T-helper 9 cell (primary cell): ENCODE data around the gene AGBL4.

Experiments
- DNase-seq: peaks from one replicate; pipeline ENCODE4 v3.0.0-alpha.2; 2020

Gene AGBL4

DNA sequence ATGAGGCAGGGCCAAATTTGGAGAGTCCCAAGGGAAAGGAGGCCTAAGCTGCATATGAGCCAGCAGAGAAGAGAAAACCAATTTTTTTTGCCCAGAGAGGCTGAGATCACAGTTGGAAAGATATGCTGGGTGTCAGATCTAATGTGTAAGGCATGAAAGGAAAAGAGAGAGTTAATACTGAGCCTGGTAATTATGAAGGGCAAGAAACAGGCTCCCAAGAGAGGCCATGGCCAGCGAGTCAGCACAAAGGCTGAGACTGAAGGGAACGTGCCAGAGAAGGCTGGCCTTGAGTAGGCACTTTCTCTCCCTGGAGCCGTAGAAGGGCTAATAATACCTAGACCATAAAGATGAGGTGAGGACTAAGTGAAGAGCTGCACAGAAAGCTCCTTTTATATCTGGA lies 1215.3 kb downstream of the AGBL4 start:
- DNase-seq = no peak

DNA sequence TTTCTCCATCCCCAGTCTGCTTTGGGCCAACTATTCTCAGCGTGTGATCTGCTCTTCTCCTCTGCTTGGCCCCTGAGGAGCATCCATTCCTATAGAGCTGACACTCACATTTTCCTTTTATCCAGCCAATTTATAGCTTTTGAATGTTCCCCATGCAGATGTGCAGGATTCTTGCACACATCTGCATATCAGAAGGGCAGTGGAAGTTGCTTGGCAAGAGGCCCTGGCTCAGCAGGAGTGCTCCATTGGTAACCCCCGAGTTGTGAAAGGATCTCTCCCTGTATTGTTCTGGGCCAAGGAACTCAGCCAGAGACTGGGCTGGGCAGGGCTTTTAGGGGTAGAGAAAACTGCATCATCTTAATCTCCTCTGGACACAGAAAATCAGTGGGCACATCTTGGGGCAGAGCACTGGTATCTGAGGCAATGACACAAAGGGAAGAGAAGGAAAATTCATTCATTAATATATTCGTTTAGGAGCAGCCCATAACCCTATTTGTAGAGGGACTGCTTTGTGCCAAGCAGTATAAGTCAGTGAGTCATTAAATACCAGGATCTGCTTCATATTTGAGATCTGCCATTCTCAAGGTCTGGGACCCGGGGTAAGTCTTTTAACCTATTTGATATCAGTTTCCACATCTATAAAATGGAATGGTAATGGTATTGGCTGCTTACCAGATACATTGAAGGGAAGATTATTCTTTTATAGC lies 1216.0 kb downstream of the AGBL4 start:
- DNase-seq = no peak

DNA sequence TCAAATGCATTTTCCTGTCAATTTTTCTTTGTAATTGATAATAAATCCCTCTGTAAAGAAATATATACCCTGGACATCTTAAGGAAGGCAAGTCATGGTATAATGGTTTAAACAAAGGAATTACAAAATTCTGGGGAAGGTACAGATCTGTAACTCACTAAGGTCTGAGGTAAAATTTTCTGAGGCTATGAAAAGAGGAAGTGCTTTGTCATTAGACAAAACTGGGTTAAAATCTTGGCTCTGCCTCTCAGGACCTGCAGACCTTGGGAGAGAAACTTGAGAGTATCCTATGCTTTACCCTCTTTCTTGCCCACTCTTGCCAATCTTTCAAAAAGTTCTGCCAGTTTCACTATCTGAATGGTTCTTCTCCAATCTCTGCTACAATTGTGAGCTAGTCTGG lies 1220.3 kb downstream of the AGBL4 start:
- no peak for DNase-seq

DNA sequence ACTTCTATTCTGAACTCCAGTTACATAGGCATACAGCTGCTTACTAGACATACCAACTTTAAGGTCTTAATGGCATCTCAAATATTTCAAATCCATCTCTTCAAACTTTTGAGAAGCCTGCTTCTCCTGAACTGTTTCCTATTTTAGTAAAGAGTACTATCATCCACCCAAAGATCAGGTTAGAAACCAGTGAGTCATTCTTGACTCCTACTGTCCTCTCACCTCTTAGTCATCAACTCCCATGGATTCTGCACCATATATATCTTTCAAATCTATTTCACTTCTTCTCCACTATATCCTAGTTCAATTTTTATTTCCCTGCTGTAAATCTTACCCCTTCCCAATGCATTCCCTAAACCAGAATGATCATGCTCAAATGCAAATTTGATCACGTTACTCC lies 1228.9 kb downstream of the AGBL4 start:
- DNase-seq = no peak

DNA sequence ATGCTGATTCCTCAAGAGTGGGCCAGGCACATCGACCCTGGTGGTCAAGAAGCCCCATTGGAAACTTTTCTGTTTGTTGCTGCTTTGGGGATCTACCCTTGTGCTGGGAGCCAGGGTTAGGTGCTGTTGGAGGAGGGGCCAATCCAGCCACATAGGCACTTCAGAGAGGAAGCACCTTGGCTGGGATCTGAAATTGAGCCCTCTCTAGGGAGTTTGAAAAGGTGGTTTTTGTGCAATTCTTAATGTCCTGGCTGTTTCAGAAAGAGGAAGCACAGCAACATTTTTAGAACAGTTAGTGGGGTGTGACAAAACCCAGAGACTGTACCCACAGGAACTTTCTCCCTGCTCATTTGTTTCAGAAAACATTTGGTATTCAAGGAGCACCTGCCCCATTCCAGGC lies 1229.9 kb downstream of the AGBL4 start:
- DNase-seq = no peak

DNA sequence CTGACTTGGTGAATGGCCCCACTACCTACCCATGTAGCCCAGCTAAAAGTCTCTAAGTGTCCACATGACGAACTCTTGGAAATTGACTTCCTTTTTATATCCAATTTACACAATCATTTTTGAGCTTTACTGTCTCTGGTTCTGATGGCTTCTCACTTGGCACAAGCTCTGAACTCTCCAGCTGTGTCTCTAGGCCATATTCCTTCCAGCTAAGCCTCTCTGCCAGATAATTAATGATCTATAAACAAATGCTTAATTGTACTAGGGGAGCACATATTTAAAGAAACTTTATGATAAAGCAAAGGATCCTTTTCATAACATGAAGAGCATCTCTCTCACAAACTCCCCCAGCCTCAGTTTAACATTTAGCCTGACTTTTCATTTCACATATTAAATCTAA lies 1230.8 kb downstream of the AGBL4 start:
- no peak for DNase-seq

DNA sequence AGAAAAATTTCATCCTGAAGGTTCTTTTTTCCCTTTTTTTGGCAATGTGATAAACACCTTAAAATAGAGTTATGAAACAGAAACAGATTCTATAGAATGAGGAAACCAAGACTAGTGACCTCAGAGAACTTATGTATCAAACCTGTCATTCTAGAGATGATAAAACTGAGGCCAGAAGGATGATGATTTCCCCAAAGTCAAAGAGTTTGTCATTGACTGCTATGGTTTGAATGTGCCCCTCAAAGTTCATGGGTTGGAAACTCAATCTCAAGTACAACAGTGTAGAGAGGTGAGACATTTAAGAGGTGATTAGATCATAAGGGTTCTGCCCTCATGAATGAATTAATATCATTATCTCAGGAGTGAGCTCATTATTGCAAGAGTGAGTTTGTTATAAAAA lies 1233.4 kb downstream of the AGBL4 start:
- DNase-seq = no peak

DNA sequence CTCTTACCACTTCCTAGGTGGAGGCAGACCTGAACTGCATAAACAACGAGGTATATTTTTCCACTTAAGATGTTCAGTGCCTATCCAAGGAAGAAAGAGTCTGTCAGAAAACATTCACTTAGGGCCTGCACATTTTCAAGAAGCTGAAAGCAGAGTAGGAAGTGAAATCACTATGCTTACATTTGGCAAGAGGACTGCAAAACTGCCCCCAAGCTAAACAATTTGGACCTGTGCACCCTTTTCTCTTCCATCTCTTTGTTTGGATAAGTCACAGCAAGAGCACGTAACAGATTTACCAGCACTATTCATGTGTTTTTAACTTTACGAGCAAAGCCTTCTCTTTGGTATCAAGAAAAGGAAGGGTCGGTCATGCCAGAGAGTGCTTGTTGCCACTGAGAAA lies 1233.9 kb downstream of the AGBL4 start:
- no peak for DNase-seq

DNA sequence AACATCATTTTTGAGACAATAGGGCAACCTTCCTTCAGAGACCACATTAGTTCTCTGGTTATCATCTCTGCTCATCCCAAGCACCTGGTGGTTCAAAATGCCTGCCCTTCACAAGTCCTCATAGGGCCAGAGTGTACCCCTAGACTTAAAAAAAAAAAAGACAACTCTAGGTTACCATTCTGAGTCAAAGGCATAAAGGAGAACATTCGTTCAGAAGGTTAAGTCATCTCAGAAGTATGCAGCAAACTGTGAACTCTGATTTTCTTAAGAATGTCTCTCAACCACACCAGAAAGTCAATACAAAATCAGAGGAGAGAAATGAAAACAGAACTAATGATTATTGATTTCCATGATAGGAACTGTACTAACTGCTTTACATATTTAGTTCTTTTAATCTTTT lies 1237.9 kb downstream of the AGBL4 start:
- no peak for DNase-seq

DNA sequence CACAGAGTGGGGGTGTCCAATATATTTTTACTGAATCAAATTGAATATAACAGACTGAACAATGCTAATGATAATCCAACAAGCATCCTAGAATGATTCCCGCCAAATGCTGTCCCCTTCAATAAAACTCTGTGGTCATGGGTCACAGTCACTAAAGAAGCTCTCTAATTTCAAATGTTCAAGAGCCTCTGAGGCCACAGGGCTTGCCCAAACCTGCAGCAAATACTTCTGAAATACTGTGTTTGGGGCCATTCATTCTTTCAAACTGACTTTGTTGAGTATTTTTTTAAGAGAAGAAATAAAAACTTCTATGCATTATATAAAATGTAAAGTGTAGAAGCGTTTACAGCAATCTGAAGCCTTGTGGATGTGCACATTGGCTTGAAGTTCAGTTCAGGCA lies 1239.5 kb downstream of the AGBL4 start:
- DNase-seq = no peak

DNA sequence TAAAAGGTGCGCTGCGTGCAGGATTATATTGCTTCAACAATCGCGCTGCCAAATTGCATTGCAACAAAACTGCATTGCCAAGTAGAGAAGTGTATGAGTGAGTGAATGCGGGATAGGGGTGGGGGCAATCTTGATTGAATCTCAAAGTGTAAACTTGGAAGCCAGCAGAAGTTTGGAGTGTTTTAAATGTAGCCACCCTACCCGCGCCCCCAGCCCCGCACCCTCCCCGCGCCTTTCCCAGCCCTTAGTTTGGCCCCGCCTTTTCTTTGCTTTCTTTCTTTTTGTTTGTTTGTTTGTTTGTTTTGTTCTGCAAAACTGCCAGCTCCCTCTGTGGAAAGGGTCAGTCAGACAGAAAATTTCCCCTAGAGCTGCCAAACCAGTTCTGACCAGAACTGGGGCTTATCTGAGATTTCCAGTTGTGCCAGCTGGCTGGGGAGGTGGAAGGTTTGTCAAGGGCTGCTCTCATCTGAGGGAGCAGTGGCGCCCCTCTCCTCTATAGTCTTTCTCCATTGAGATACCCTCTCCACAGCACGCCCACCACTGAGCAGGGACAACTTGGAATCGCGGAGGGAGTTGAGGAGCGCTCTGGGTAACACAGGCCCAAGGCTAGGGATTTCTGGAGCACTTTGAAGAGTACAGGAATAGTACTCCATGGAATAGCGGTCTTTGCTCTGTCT lies 1246.4 kb downstream of the AGBL4 start:
- DNase-seq = no peak

DNA sequence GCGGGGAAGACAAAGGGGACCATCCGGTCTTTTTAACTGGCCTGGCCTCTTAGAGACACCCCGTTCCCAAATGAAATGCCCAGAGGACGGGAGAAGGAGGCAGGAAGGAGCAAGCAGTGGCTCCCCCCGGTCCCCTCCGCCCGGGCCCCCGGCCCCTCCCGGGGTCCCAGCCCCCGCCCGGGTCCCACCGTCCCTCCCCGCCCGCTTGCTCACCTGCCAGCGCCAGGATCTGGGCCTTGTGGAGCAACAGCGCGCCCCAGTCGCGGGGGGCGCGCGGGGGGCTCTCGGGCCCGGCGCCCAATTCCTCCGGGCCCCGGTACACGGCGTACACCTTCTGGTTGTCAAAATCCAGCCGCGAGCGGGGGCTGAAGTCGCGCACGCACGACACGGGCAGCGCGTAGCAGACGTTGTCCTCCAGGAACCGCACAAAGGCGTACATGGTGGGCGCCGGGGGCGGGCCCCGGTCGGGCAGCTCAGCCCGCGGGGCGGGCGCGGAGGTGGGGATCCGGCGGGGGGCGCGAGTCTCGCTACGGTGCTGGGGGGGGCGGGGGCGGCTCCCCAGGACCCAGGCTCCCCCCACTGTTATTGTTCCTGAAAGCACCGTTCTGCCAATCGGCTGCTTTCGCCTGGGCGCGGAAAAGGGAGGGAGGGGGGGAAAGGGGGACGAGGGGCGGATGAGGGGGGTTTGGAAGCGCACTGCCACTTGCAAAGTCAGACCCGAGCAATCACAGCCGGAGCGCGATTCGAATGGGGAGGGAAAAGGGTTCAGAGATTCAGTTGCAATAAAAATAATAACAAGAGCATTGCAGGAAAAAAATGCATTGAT lies 1247.1 kb downstream of the AGBL4 start, which contains the start of gene BEND5:
Gene BEND5 (minus strand): TSS at position 499 of the 826 bp plus-strand sequence. CDS start 60 bp downstream, at position 439.
- DNase-seq = peak; percentile 4

DNA sequence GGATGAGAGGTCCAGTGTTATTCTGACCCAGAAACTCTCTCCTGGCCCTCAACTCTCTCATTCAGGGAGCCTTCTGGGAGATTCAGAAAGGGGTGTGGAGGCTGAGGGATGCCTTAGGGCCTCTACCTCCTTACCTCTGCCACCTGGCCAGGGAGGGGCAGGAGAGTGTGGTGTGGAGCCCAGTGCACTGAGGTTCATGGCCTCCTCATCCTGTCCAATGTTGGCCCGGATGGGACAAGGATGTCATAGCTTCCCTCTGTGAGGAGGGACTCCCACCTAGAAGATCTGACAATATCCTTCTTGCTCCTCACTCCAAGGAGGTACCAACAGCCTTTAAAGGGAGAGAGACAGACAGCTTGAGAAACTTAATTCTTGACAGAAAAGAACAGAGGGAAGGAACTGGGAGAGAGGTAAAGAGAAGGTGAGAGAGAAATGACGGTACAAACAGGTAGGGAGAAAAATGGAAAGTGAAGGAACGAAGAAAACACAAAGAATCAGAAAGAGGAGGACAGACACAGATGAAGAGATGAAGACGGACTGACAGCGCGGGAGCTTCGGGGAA lies 1247.8 kb downstream of the AGBL4 start:
- no peak for DNase-seq

DNA sequence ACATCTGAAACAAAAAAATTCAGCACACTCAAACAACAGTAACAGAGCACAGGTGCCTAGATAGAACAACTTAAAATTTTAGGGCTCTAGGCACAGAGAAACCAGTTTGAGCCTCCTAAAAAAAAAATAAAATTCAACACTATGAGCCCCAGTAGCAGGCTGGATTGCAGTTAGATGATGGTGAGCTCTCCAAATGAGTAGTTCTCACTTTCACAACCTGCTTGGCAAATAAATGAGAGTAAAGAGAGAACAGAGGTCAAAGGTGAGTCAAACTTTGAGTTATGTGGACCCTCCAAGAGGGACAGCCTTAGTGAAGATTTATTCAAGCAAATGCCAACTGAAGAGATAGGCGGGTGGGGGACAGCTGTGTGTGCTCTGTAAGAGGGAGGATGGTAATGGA lies 1250.6 kb downstream of the AGBL4 start:
- no peak for DNase-seq

DNA sequence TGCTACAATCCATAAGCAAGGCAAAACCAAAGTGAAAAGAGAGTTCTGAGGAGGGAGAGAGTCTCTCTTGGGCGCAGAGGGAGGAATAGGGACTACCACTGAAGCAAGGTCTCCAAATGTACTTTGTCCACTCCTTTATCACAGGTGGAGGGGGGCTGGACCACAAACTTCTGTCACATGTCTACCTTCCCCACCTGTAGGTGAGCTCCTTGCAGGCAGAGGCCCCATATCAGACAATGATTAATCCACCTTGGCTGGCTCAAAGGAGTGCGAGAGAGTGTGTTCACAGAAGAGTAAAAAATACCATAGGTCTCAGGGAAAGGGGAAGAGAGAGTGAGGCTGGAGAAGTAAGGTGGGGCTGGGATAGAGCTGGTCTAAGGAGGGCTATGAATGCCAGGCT lies 1251.5 kb downstream of the AGBL4 start:
- no peak for DNase-seq

DNA sequence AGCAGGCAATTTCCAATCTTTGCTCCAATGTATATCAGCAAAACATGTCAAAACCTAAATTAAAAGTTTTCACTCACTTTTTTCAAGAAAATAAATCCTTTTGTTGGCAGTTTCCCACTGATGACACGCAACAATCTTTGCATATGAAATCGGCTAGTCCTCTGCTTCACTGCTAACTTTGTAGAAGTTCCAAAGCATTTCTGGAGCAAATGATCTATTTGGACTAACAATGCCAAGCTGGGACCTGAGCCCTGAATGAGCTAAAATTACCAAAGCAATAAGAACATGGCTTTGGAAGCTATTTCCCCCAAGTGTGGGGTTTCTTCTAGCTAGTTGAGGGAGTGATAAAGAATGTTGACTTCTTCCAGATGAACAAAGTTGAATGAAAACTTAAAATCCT lies 1252.2 kb downstream of the AGBL4 start:
- no peak for DNase-seq

DNA sequence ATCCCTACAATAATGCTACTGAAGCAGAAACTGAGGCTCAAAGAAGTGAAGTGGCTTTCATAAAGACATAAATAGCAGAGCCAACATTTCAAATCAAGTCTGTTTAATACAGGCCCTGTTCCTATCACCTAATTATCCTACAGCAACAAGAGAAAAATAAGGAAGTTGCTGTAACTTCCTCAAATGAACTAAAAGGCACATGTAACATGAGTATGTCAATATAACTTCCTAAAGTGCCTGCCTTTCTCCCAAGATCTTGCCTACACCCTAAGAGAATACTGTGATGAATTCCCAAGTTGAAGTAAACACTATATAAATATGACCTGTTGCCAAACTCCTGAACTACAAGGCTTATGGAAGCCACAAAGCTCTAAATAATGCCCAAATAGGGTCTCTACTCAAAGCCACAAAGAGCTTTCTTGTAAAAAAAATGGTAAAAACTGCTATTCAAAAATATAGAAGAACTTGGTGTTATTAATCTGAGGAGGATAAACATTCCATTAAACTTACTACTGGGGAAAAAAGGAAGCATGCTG lies 1255.7 kb downstream of the AGBL4 start:
- DNase-seq = no peak

DNA sequence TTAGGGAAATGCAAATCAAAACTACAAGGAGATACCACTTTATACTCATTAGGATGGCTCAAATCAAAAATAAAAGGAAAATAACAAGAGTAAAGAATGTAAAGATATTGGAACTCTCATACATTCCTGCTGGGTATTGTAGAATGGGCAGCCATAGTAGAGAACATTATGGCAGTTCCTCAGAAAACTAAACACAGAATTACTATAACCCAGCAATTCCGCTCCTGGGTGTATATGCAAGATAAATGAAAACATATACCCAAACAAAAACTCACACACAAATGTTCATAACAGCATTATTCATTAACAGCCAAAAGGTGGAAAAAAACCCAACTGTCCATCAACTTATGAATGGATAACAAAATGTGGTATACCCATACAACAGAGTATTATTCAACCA lies 1258.4 kb downstream of the AGBL4 start:
- no peak for DNase-seq

DNA sequence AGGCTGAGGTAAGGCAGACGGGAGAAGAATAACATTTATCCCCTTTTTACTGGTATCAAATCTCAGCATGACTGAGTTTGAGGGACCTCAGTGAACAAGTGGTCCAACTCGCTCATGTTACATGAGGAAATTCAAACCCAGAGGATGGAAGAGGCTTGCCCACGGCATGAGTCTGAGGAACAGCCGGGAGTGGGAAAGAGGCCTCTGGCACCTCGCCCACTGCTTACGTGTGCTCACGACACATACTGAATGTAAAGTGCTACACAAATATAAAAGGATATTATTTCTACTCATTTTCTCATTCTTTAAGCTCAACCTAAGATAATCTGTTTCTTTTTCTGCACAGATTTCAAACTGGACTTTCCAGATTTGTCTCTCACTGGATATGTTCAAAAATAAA lies 1261.8 kb downstream of the AGBL4 start:
- DNase-seq = no peak

DNA sequence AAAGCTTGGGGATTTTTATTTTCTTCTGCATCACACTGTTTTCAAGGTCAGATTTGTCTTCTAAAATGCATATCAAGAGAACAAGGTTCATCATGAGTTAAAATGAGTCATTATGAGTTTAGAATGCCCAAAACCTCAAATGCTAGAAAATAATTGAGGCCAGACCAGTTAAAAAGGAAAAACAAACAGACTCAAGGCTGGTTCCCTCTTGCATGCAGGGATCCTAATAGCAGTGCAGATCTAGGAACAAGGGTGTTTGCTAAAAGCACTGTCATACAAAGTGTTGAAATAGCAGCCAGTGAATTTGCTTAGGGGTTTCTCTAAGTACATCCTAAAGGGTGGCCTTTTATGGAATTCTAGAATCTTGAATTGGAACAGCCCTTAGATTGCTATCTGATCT lies 1262.3 kb downstream of the AGBL4 start:
- DNase-seq = no peak

DNA sequence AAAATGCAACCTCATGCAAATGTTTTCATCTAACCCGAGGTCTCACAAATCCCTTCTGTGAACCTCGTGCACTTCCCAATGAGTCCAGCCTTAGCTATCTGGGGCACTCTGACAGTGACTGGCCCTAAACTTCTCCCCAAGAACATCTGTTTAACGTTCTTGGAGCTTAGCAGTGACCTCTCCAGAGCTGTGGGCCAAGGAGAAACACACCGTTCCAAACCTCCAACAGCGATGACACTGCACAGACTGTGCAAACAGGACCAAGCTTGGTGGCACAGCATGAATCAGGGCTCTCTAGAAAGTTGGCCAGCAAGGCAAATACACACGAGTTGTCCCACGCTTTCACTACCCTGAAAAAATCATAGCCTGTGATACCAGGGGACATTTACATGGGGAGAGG lies 1262.9 kb downstream of the AGBL4 start:
- no peak for DNase-seq

DNA sequence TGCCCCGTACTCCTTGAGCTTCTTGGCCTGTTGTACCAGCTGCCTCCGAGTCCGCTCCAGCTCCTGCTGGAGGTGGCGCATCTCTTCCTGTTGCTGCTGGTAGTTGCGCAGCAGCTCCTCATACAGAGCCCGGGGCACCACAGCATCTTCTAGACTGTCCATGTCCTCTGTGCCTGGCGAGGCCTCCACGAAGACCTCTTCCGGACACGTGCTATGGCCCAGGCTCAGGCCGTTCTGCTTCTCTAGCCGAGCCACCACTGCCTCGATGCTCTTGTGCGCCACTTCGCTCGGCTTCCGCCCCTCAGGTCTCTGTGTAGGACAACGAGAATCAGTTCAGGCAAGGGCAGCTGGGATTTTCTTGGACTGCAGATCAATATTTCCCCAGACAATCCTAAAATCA lies 1264.8 kb downstream of the AGBL4 start:
- DNase-seq = no peak

DNA sequence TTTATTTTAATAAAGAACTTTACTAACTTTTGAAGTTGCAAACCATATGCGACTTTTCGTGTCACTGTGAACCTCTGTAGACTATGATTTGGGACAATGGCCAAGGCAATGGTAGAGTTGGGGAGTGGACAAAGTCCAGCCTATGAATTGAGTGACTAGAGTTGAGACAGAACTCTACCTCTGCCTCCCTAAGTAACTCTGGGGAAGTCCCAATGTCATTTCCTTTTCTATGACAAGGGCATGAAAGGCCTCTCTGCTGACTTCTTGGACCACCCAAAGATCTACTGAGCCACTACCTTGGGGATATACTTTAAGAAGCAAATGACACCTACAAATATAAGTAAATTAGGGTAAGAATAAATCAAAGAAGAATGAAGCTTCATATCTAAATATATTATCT lies 1266.4 kb downstream of the AGBL4 start:
- no peak for DNase-seq
